ENCODE data around the gene SMKR1.
"Not testable (repeated sequence)": the region's sequence is repeated elsewhere in the genome, so short reads cannot be mapped to it uniquely, and the experiment has no call there.

The SMKR1 gene

GRCh38 chr7:129530795-129531391 lies 28.6 kb downstream of the SMKR1 start:
- no peak for DNase-seq

- DNase-seq: no peak
These were observed 29.4 kb downstream of the SMKR1 start for GRCh38 chr7:129531721-129532120.

- DNase-seq: no peak
These were observed 30.0 kb downstream of the SMKR1 start for GRCh38 chr7:129532375-129532774.

- not testable (repeated sequence) for DNase-seq
These were observed 32.4 kb downstream of the SMKR1 start for GRCh38 chr7:129534558-129535274.

GRCh38 chr7:129535896-129536295 lies 33.6 kb downstream of the SMKR1 start:
- no peak for DNase-seq

- no peak for DNase-seq
These were observed 34.0 kb downstream of the SMKR1 start for GRCh38 chr7:129536323-129536722.

- DNase-seq: no peak
These were observed 36.5 kb downstream of the SMKR1 start for GRCh38 chr7:129538790-129539189.

GRCh38 chr7:129540340-129540739 lies 38.0 kb downstream of the SMKR1 start:
- no peak for DNase-seq

GRCh38 chr7:129544700-129545099 lies 42.4 kb downstream of the SMKR1 start:
- no peak for DNase-seq

- DNase-seq: peak; percentile 55
These were observed 48.5 kb downstream of the SMKR1 start for GRCh38 chr7:129550693-129551360.

- no peak for DNase-seq
These were observed 51.6 kb downstream of the SMKR1 start for GRCh38 chr7:129553899-129554461.

- no peak for DNase-seq
These were observed 54.3 kb downstream of the SMKR1 start for GRCh38 chr7:129556607-129557133.

- DNase-seq: no peak
These were observed 55.6 kb downstream of the SMKR1 start for GRCh38 chr7:129557686-129558481.

- no peak for DNase-seq
These were observed 57.2 kb downstream of the SMKR1 start for GRCh38 chr7:129559564-129559963.

- DNase-seq: no peak
These were observed 58.5 kb downstream of the SMKR1 start for GRCh38 chr7:129560831-129561230.

- DNase-seq: no peak
These were observed 59.5 kb downstream of the SMKR1 start for GRCh38 chr7:129561677-129562359.

Measured in DMS 273 treated with DMSO at 0.1 percent for 48 hours (cell line).